Heart right ventricle (tissue), 16 donors: ENCODE measurements around the gene NOP10. TPM values are rescaled to one million over a fixed set of nuclear protein-coding genes. Genes with fewer than 3 reads are reported as not detected.
A peak's percentile ranks its signal among the peaks of the same experiment; 100 is the strongest.

Source experiments
- ATAC-seq, 8 donors: fragments of 200-7000 bp; cut with Tn5 transposase; one replicate each; pipeline ENCODE4 v1.9.1; 2020; ENCODE audit warnings: mild to moderate bottlenecking in 8 of 8, moderate library complexity in 8 of 8, moderate number of reproducible peaks in 1 of 8
- DNase-seq, 2 donors: peaks; one replicate each; pipeline ENCODE4 v3.0.0-alpha.2; 2020
- H3K27ac ChIP-seq, 10 donors: fragments of 200-600 bp; sonication (generic) in 2 of 10; one replicate each; pipeline versions ENCODE4 v1.5.0 to v1.8.0; 2020 to 2022; ENCODE audit warnings: mild to moderate bottlenecking in 3 of 10
- H3K27me3 ChIP-seq, 7 donors: fragments of 200-600 bp; one replicate each; pipeline ENCODE4 v1.8.0; 2021 to 2022; ENCODE audit warnings: mild to moderate bottlenecking in 2 of 7
- H3K36me3 ChIP-seq, 9 donors: fragments of 200-600 bp; sonication (generic) in 1 of 9; one replicate each; pipeline versions ENCODE4 v1.5.0 to v1.8.0; 2020 to 2022; ENCODE audit warnings: mild to moderate bottlenecking in 2 of 9
- H3K4me1 ChIP-seq, 9 donors: fragments of 200-600 bp; sonication (generic) in 1 of 9; one replicate each; pipeline versions ENCODE4 v1.5.0 to v1.8.0; 2020 to 2022; ENCODE audit warnings: mild to moderate bottlenecking in 4 of 9
- H3K4me3 ChIP-seq, 10 donors: fragments of 200-600 bp; sonication (generic) in 2 of 10; one replicate each; pipeline versions ENCODE4 v1.5.0 to v1.8.0; 2020 to 2022; ENCODE audit warnings: mild to moderate bottlenecking in 7 of 10, moderate library complexity in 2 of 10
- H3K9me3 ChIP-seq, 11 donors: fragments of 200-600 bp in 10 of 11; sonication (generic) in 2 of 11; one replicate each; pipeline versions ENCODE4 v1.5.0 to v1.8.0; 2013 to 2022; ENCODE audit warnings: mild to moderate bottlenecking in 2 of 11, control low read depth in 1 of 11, moderate library complexity in 1 of 11
- CTCF ChIP-seq, 9 donors: fragments of 200-600 bp; sonication (generic) in 2 of 9; IDR thresholded peaks; one replicate each; pipeline versions ENCODE4 v1.5.0 to v1.8.0; 2021 to 2022; ENCODE audit warnings: antibody characterized with exemption in 9 of 9, mild to moderate bottlenecking in 5 of 9, moderate library complexity in 1 of 9
- WGBS, 2 donors: extraction: QIAGEN DNeasy Blood & Tissue Kit; methylation state at CpG; one replicate each; pipeline ENCODE4 v1.1.7; 2013; ENCODE audit warnings: inconsistent platforms in 1 of 2; 5-methylcytosine and 5-hydroxymethylcytosine counted together
- intact Hi-C, 10 donors: fragments of 100-400 bp; cut with DNase I; formaldehyde crosslinking; loops; one replicate each; pipeline versions ENCODE4 v1.11.1 to v1.14.2; 2022
- polyA plus RNA-seq, 2 donors: library from polyadenylated mRNA; stranded (reverse); fragments of 200-250 nt; gene quantifications; one replicate each; pipeline ENCODE4 v1.2.3, GENCODE V29; 2013
- total RNA-seq, 10 donors: library from RNA; stranded (reverse); fragmentation: NEBNext Ultra II Directional in 3 of 10; extraction: Animal tissue kit (Norgen Biotek cat#: 25700) in 3 of 10; gene quantifications; one replicate each; pipeline versions ENCODE4 v1.2.1 to v1.2.4, GENCODE V29; 2021 to 2023
- donor health status: Arrhythmogenic right ventricular cardiomyopathy.
- donor health status: ischemic (EF 13 %, LVEDD 7.1; RV severe dilation, severe dysfunction).
- donor health status: healthy with polysubstance abuse.
- donor health status: DM: no; HTN: yes; CAD: no.
- donor health status: DM: no; HTN: no; CAD: no.
- donor health status: ischemic (EF 25% LVEDD 6.9; RV normal size, moderate dysfunction).
- donor health status: ischemic (EF 25% LVEDD 5.7; RV mildly dilated, moderate dysfunction).
- donor health status: healthy.
- donor health status: DM: yes; HTN: yes; CAD: no.
- donor health status: Ischemic cardiomyopathy.
- donor health status: ischemic (EF 35%, LVEDD 5.7; RV mildly dilated, moderate dysfunction).
- donor health status: nonischemic (EF 11% LVEDD 7.7; RV severe dilation, severe dysfunction).
- donor health status: DM: yes; HTN: yes; CAD: no.
- donor health status: PGD.
- donor health status: ischemic (EF 29% LVEDD 5.4; RV normal size, mild dysfunction).
- donor health status: nonischemic (EF 23%, LVEDD 6.1; RV moderate dilation, normal function).

NOP10 gene
- total and polyA plus RNA-seq, 12 donors: 92.3 to 410 (median 119) TPM

- TF ChIP-seq CTCF (IDR thresholded peaks at IDR 0.05): no peak
- 74 to 94% methylated on average over 2 of the region's 2 CpGs for WGBS, 2 donors
- intact Hi-C loops: no loop called here
Measured at GRCh38 chr15:34374816-34375215, 31.9 kb upstream of the NOP10 start.

GRCh38 chr15:34373951-34374350 lies 31.0 kb upstream of the NOP10 start:
- Histone ChIP-seq H3K27me3 (no peaks in the 10 kb centered on the region), H3K4me3 (no peak overlapping the region), H3K4me1 (no peaks in the 10 kb centered on the region), H3K9me3 (no peaks in the 10 kb centered on the region), H3K27ac (no peak overlapping the region), H3K36me3 (no peaks in the 10 kb centered on the region)
- TF ChIP-seq CTCF (IDR thresholded peaks at IDR 0.05): no peak
- ATAC-seq: peak in 1 of 8 donors; percentile 53
- DNase-seq: no peak
- 68 to 88% methylated on average over 8 of the region's 8 CpGs for WGBS, 2 donors
- intact Hi-C loops: no loop called here

More at GRCh38 chr15:34374816-34375215, 31.9 kb upstream of the NOP10 start:
- H3K4me1 ChIP-seq: no peaks in the 10 kb centered on the region
- H3K36me3 ChIP-seq: no peaks in the 10 kb centered on the region
- DNase-seq: no peak
- no peaks in the 10 kb centered on the region for H3K27me3 ChIP-seq
- no peaks in the 10 kb centered on the region for H3K9me3 ChIP-seq
- ATAC-seq: no peak
- H3K27ac ChIP-seq: no peak overlapping the region
- H3K4me3 ChIP-seq: no peak overlapping the region

GRCh38 chr15:34370643-34371042 lies 27.7 kb upstream of the NOP10 start:
- no peak for TF ChIP-seq CTCF (IDR thresholded peaks at IDR 0.05)
- peaks cover 0 to 15% (median 12%) of the 10 kb centered on the region in 9 donors for H3K4me1 ChIP-seq
- no peaks in the 10 kb centered on the region for H3K36me3 ChIP-seq
- DNase-seq (no peak), ATAC-seq (no peak)
- WGBS, 2 donors: 36 to 62% methylated on average over 2 of the region's 2 CpGs
- intact Hi-C loops: no loop called here
- H3K4me3 ChIP-seq: no peak overlapping the region
- no peaks in the 10 kb centered on the region for H3K9me3 ChIP-seq
- H3K27ac ChIP-seq: no peak overlapping the region
- H3K27me3 ChIP-seq: no peaks in the 10 kb centered on the region

- H3K27me3 ChIP-seq: no peaks in the 10 kb centered on the region
- ATAC-seq: no peak
- H3K36me3 ChIP-seq: no peaks in the 10 kb centered on the region
- peaks cover 0 to 20% (median 17%) of the 10 kb centered on the region in 9 donors for H3K4me1 ChIP-seq
- no peak overlapping the region for H3K4me3 ChIP-seq
- H3K27ac ChIP-seq: no peak overlapping the region
- no peak for DNase-seq
- intact Hi-C loops: no loop called here
- 73 to 84% methylated on average over 2 of the region's 2 CpGs for WGBS, 2 donors
- H3K9me3 ChIP-seq: no peaks in the 10 kb centered on the region
- no peak for TF ChIP-seq CTCF (IDR thresholded peaks at IDR 0.05)
Measured at GRCh38 chr15:34370129-34370528, 27.2 kb upstream of the NOP10 start.
